HG02623 (cell line): ENCODE results near the gene IL12RB1.
"Not testable (repeated sequence)": the region's sequence is repeated elsewhere in the genome, so short reads cannot be mapped to it uniquely, and the experiment has no call there.

Source experiments
- ATAC-seq: cut with Tn5 transposase; IDR thresholded peaks from one replicate; pipeline ENCODE4 v1.9.1; 2021; ENCODE audit warnings: moderate library complexity; ENCODE audit not compliant: unreplicated experiment

IL12RB1 gene

DNA sequence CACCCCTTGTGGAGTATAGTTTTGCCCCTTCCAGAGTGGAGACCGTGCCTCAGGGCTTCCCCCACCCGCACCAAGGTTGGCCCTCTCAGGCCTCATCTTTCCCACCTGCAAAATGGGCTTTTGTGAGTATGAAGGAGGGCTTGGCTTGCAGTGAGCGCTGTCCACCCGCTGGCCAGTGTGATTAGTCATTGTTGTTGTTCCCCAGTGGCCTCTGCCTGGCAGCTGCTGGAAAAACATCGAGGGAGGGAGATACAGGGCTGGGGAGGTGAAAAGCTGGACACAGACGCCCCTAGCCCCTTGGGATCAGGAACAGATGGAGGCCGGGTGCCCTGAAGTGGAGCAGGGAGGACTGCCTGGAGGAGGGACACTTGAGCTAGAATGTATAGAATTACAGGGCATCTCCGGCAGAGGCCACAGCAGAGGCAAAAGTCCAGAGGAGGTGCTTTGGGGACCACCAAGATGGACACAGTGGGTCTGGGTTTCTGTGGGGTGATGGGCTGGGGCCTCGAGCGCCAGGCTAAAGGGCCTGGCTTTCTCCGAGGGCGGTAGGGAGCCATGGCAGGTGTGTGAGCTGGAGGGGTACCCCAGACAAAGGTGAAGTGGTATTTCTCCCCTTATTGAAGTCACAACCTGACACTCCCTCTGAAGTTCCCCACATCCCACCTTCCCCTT lies 3.9 kb upstream of the IL12RB1 start:
- ATAC-seq: no peak

DNA sequence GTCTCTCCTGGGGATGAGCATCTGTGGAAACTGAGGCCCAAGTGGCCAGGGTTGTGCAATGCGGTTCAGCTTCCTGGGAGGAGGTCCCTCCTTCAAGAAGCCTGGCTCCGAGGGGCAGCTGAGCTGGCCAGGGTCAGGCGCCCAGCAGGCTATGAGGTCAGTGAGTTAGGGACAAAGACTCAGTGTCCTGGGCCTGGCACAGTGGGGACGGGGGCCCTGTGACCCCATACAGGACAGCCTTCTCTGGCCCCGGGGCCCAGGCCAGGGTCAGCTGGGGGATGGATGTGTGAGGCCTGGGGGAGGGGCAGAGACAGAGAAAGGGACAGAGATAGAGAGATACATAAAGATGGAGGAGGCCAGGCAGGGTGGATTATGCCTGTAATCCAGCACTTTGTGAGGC lies 3.0 kb upstream of the IL12RB1 start:
- no peak for ATAC-seq

DNA sequence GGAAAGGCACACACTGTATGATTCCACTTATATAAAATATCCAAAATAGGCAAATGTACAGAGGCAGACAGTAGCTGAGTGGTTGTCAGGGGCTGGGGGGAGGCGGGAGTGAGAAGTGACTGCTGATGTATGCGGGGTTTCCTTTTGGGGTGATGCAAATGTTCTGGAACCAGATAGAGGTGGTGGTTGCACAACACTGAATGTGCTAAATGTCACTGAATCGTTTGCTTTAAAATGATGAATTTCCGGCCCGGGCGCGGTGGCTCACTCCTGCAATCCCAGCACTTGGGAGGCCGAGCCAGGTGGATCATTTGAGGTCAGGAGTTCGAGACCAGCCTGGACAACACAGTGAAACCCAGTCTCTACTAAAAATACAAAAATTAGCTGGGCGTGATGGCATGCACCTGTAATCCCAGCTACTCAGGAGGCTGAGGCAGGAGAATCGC lies 2.4 kb upstream of the IL12RB1 start:
- not testable (repeated sequence) for ATAC-seq

DNA sequence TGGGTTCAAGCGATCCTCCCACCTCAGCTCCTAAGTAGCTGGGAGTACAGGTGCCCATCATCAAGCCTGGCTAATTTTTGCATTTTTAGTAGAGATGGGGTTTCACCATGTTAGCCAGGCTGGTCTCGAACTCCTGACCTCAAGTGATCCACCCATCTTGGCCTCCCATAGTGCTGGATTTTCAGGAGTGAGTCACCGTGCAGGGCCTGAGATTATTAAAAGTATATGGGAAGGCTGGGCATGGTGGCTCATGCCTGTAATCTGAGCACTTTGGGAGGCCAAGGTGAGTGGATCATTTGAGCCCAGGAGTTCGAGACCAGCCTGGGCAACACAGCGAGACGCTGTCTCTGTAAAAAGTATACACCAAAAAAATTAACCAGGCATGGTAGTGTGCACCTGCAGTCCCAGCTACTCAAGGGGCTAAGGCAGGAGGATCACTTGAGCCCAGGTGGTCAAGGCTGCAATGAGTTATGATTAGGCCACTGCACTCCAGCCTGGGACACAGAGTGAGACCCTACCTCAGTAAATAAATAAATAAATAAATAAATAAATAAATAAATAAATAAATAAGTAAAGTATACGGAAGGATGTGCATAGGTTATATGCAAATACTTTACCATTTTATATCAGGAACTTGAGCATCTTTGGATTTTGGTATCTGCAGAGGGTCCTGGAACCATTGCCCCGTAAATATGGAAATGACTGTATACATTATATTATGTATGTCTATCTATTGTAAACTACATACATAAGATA lies 854 bp downstream of the IL12RB1 start:
- no peak for ATAC-seq

DNA sequence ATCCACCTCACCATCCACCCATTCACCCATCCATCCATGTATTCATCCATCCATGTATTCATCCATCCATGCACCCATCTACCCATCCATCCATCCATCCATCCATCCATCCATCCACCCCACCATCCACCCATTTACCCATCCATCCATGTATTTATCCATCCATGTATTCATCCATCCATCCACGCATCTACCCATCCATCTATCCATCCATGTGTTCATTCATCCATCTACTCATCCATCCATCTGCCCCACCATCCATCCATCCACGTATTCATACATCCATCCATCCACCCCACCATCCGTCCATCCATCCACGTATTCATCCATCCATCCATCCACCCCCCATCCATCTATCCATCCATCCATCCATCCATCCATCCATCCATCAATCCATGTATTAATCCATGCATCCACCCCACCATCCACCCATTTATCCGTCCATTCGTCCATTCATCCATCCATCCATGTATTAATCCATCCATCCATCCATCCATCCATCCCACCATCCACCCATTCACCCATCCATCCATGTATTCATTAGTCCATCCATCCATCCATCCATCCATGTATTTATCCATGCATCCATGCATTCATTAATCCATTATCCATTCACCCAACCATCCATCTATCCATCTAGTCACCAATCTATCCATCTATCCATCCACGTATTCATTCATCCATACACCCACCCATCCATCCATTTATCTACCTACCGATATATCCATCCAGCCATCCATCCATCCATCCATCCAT lies 2.6 kb downstream of the IL12RB1 start:
- ATAC-seq: no peak

DNA sequence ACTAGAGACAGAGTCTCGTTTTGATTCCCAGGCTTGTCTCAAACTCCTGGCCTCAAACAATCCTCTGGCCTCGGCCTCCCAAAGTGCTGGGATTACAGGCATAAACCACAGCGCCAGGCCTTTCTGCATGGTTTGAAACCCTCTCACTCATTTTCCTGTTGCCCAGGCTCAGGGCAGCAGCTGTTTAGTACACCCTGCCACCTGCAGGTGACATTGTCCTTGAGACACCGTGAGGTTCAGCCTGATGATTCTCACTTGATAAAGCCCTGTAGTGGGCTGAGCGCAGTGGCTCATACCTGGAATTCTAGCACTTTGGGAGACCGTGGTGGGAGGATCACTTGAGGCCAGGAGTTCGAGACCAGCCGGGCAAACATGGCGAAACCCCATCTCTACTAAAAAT lies 12.5 kb downstream of the IL12RB1 start:
- no peak for ATAC-seq

DNA sequence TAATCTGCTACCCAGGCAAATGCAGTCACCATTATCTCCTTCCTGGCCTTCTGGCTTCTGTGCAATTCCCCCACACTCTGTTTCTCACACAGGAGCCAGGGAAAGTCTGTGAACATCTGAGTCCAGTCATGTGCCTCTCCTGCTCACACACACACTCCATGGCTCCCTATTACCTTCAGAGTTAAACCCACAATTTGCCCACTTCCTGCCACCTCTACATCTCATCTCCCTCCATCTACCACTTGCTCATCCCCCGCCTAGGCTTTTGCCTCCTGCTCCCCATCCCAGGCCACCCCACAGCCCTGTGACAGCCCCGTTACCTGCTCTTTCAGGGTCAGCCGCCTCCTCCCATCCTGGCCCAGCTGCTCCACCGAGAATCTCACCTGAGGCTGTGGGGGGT lies 13.5 kb downstream of the IL12RB1 start:
- no peak for ATAC-seq

DNA sequence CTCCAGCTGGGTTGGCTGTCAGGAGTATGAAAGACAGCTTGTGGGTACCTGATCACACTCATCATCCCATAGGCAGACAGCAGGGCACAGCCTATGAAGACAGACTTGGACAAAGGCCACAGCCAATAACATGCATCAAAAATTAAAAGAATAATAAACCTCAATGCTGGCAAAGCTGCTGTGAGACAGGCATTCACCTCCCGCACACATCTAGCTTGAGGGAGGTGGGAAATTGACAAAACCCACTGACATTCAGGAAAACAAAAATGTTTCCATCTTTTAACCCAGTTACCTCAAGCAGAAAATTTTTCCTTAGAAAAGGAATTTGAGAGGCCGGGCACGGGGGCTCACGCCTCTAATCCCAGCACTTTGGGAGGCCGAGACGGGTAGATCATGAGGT lies 14.4 kb downstream of the IL12RB1 start:
- no peak for ATAC-seq

DNA sequence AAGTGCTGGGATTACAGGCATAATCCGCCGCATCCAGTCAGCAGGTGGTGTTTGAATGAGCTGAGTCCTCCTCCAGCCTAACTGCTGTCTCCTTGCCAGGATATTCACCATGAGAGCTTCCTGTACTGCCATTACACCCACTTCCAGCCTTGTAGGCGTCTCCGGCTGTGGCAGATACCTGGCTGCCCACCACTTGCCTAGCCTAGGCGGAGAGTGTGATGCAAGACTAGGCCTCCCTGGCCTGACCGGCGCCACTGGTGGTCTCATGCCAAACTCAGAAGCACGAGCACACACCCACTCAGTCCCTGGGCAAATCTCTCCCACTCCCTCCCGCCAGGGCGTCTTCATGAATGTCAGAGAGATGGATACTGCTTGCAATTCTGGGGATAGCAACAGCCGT lies 16.6 kb downstream of the IL12RB1 start:
- no peak for ATAC-seq

DNA sequence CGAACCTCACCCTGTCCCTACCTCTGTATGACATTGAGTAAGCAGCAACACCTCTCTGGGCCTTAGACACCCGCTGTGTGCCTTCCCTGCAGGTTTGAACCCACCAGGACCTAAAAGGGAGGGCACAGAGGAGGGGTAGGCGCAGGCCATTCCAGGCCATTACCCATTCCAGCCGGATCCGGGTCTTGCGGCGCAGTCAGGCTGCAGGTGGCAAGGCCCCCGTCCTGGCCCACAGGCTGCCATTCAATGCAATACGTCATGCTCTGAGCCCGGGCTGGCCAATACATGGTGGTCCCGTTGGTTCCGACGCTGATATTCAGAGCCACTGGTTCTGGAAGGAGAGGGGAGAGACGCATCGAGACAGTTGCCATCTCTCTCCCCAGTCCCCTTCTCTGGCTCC lies 17.4 kb downstream of the IL12RB1 start:
- ATAC-seq: no peak

DNA sequence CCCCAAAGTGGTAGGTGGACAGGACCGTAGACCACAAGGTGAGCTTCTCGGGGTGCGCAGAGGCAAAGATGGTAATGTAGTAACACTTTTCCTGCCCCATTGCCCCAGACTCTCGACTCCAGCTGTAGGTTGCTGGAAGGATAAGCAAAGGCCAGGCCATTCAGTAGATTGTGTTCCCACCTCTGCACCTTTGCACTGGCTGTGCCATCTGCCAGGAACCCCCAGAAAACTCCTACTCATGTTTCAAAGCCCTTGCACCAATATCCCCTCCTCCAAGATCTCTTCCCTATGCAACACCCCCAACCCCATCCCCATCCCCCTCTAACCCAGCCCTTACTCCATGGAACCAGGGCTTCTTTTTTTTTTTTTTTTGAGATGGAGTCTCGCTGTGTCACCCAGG lies 18.3 kb downstream of the IL12RB1 start:
- no peak for ATAC-seq

DNA sequence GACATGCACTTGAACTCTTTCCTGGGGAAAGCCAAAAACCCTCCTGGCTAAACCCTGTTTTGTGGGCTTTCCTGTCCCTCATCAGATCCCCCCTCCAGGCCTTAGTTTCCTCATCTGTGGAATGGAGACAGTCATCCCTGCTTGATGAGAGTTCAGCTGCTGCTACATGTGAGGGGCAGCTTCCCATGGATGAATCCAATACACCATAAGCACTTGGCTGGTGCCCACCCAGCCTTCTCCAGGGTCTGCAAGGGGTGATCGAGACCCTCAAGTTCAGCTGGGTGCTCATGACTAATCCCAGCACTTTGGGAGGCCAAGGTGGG lies 21.6 kb downstream of the IL12RB1 start:
- ATAC-seq: no peak

DNA sequence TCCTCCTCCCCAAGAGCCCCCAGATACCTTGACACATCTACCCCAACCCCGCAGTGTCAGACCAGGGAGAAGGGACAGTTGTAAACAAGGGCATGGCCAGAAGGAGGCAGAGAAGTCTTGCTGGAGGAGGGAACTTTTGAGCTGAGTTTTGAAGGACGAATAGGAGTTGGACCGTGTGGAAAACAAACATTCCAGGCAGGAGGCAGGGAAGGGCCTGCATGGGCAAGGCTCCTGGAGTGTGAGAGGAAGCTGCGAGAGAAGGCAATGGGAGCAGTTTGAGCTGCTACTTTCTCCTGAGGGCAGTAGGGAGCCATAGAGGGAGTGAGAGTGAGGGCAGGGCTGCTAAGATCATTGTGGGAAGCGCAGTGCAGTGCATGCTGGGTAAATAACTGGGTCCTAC lies 23.3 kb downstream of the IL12RB1 start:
- no peak for ATAC-seq

DNA sequence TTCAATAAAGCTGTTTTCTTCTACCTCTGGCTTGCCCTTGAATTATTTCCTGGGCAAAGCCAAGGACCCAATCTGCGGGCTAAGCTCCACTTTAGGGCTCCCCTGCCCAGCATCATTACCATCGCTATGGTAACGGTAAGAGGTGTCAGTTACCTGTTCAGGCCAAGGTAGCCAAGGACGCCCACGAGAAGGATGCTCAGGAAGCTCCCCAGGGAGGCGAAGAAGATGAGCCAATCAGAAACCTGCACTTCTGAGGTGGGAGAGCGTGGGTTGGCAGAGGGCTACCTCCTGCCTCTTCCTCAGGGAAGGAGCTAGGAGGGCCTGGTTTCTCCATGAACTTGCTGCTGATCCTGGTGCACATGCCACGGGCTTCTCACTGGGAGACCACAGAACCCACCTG lies 24.7 kb downstream of the IL12RB1 start:
- ATAC-seq: no peak

DNA sequence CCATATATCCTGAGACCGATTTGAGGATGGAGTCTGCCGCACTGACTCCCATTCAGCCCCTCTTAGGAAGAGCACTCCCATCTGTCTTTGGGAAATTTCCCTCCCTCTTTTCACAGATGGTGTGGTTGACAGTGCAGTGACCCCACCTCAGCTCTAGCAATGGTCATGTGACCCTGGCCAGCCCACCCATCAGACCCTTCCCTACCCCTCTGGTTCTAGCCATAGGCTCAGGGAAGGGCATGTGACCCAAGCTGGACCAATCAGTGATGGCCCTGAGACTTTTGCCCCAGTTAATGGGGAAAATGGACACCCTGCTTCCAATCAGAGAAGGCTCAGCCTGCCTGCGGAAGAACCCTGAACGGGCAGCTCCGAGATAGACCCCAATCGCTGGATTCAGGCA lies 26.3 kb downstream of the IL12RB1 start:
- no peak for ATAC-seq

DNA sequence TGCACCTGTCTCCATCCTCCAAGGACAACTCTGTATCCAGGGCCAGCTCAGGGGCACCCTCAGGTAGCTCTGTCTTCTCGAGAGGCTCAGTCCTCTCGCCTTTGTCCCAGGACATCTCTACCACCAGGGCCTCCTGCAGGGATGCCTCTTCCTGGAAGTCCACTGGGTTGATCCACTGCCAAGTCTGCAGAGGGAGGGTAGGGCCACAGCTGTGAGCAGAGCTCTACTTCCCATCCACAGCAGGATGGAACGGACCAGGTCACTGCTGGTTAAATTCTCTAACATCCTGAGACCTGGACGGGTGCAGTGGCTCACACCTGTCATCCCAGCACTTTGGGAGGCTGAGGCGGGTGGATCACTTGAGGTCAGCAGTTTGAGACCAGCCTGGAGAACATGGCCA lies 26.8 kb downstream of the IL12RB1 start:
- no peak for ATAC-seq

DNA sequence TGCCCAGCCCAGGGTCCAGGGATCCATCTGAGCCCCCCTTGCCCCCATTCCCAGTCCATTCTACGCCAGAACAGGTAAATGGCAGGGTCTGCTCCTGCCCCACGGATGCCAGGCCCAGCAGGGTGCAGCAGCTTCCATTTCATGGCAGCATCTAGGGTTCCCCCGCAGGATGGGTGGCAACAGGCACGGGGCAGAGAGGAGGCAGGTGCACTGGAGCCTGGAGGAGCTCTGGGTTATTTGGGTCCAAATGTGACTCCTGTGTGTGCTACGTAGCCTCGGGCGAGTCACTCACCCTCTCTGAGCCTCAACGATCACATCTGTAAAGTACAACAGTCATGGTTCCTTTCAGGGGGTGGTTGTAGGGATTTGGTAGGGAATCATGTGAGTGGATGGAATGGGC lies 27.4 kb downstream of the IL12RB1 start:
- no peak for ATAC-seq

DNA sequence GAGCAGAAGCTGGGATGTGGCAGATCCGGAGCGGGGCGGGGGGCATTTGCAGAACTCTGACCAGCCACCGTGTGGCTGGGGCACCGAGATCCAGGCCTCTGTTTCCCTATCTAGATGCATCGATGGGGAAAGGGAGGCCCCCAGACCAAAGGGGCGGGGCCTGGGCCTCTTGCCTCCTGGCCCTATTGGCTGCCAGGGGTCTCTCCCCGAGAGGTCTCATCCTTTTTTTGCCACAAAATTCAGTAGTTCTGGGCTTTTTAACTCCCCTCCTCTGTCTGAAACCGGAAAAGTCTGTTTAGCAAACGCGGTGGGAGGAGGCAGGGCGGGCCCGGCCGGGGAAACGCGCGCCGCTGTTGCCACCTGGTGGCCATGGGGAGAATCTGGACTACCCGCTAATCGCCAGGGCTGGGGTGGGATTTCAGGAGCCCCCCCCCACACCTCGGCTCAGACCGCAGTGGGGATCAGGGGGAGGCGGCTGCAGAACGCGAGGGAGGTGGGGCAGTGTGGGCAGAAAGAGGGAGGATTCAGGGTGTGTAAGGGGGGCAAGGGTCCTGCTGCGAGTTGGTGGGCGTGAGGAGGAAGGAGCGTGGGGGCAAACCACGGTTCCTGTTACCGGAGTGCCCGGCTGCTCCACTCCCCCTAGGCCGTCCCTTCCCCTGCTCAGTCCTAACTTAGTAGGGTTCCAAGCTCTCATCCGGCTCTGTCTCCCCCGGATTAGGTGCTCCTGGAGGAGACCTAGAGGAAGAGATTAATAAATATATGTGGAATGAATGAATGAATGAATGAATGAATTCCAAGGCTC lies 28.3 kb downstream of the IL12RB1 start:
- ATAC-seq: no peak

DNA sequence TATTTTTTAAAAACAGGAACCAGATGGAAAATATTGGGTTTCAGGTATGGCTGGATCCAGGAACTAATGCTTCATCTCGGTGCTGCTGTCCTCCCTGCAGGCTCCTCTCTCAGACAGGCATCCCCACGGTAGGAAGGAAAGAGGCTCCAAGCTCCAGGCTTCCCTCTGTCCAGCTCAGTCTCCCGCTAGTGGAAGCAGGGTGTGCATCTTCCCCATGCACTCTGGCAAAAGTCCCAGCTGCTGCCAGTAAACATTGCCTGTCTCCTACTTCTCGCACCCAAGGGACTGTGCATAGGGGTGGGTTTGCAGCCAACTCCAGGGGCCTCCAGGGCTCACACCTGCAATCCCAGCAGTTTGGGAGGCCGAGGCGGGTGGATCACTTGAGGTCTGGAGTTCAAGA lies 29.2 kb downstream of the IL12RB1 start:
- no peak for ATAC-seq

DNA sequence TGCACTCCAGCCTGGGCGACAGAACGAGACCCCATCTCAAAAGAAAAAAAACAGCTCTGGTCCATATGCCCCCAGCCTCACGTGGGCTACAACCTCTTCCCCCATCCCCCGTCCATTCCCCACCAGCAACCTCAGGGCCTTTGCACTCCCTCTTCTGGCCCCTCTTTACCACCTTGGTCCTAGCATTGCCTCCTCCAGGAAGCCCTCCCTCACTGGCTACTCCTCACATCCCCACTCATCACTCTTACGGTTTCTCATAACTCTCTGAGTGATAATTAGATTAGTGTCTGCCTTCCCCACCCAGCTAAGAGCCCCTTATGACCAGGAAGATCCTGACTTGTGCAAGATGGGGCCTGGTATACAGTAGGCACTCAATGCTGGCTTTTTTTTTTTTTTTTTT lies 30.8 kb downstream of the IL12RB1 start:
- ATAC-seq: no peak

DNA sequence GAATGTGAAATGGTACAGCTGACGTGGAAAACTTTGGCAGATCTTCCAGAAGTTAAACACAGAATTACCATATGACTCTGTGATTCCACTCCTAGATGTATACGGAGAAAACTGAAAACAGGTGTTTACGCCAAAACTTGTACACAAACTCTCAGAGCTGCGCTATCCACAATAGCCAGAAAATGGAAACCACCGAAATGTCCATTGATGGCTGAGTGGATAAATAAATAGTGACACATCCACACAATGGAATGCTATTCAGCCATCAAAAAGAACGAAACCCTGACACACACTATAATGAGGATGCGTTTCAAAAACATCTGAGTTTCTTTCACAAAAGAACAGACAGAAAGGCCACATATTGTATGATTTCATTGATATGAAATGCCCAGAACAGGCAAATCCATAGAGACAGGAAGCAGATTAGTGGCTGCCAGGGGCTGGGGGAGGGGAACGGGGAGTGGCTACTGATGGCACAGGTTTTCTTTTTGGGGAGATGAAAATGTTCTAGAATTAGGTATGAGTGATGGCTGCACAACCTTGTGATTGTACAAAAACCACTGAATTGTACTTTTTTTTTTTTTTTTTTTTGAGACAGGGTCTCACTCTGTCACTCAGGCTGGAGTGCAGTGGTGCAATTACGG lies 33.0 kb downstream of the IL12RB1 start:
- no peak for ATAC-seq
